CD8-positive, alpha-beta memory T cell (primary cell): ENCODE data around the gene UPK3B. TPM values are rescaled to one million over a fixed set of nuclear protein-coding genes. Genes with fewer than 3 reads are reported as not detected.
A peak's percentile ranks its signal among the peaks of the same experiment; 100 is the strongest.
"Not testable (repeated sequence)": the region's sequence is repeated elsewhere in the genome, so short reads cannot be mapped to it uniquely, and the experiment has no call there.

Experiments used
- CTCF ChIA-PET: fragments of 350-600 bp; sonication (Branson Sonifier 250); formaldehyde crosslinking; loops from one replicate; lab custom pipeline; 2021; ENCODE audit warnings: antibody characterized with exemption; lab: Charles Lee
- POLR2A ChIA-PET: fragments of 350-600 bp; sonication (Branson Sonifier 250); formaldehyde crosslinking; loops from one replicate; lab custom pipeline; 2021; ENCODE audit warnings: antibody characterized with exemption; lab: Charles Lee
- DNase-seq, 5 donors: peaks; one replicate each; pipeline versions ENCODE4 v3.0.0 to v3.0.0-alpha.2; 2020 to 2022; ENCODE audit warnings: mixed read lengths in 1 of 5
- H3K27ac ChIP-seq: one replicate; pipeline ENCODE4 v1.7.0; 2013; ENCODE audit warnings: low read depth, mild to moderate bottlenecking, low read length, moderate library complexity
- H3K27me3 ChIP-seq: 2 replicates; pipeline ENCODE4 v1.7.0; 2013; ENCODE audit warnings: low read length, mild to moderate bottlenecking; ENCODE audit not compliant: insufficient read depth, poor library complexity, severe bottlenecking
- H3K36me3 ChIP-seq: 2 replicates; pipeline ENCODE4 v1.7.0; 2013; ENCODE audit warnings: mild to moderate bottlenecking, low read length, moderate library complexity; ENCODE audit not compliant: insufficient read depth
- H3K4me1 ChIP-seq: 2 replicates; pipeline ENCODE4 v1.7.0; 2013; ENCODE audit warnings: mild to moderate bottlenecking, low read length, moderate library complexity; ENCODE audit not compliant: insufficient read depth
- H3K4me3 ChIP-seq: 2 replicates; pipeline ENCODE4 v1.7.0; 2013; ENCODE audit warnings: mild to moderate bottlenecking, low read length
- H3K9me3 ChIP-seq: 2 replicates; pipeline ENCODE4 v1.7.0; 2013; ENCODE audit warnings: mild to moderate bottlenecking, low read length
- H3K27ac Mint-ChIP-seq, 8 donors: one replicate each; pipeline ENCODE4 v1.8.0; 2020 to 2021; ENCODE audit warnings: mixed read lengths in 8 of 8, mild to moderate bottlenecking in 6 of 8, inconsistent platforms in 3 of 8, moderate library complexity in 3 of 8
- H3K27me3 Mint-ChIP-seq, 2 donors: one replicate each; pipeline ENCODE4 v1.8.0; 2020 to 2021; ENCODE audit warnings: mixed read lengths in 2 of 2, mild to moderate bottlenecking in 1 of 2, moderate library complexity in 1 of 2
- H3K36me3 Mint-ChIP-seq, 3 donors: one replicate each; pipeline ENCODE4 v1.8.0; 2020 to 2021; ENCODE audit warnings: mixed read lengths in 3 of 3, inconsistent platforms in 1 of 3, mild to moderate bottlenecking in 1 of 3
- H3K4me1 Mint-ChIP-seq, 3 donors: one replicate each; pipeline ENCODE4 v1.8.0; 2020 to 2021; ENCODE audit warnings: mixed read lengths in 3 of 3, inconsistent platforms in 1 of 3, mild to moderate bottlenecking in 1 of 3
- H3K4me3 Mint-ChIP-seq, 7 donors: one replicate each; pipeline ENCODE4 v1.8.0; 2020 to 2021; ENCODE audit warnings: mixed read lengths in 7 of 7, mild to moderate bottlenecking in 6 of 7, moderate library complexity in 4 of 7, inconsistent platforms in 2 of 7
- H3K9me3 Mint-ChIP-seq, 5 donors: one replicate each; pipeline ENCODE4 v1.8.0; 2020 to 2022; ENCODE audit warnings: mixed read lengths in 5 of 5, mild to moderate bottlenecking in 3 of 5, moderate library complexity in 2 of 5, inconsistent platforms in 1 of 5
- polyA plus RNA-seq: library from polyadenylated mRNA; unstranded; fragments of 300-500 nt; fragmentation: Illumina TruSeq; gene quantifications from one replicate; pipeline ENCODE4 v1.2.3, GENCODE V29; 2021
- total RNA-seq, 2 experiments: library from RNA; stranded (reverse); gene quantifications; one replicate each; pipeline ENCODE4 v1.2.3, GENCODE V29; 2021

UPK3B gene
- total and polyA plus RNA-seq, 3 experiments from 2014 or later = 0.16 to 0.42 TPM; not detected in 1

DNA sequence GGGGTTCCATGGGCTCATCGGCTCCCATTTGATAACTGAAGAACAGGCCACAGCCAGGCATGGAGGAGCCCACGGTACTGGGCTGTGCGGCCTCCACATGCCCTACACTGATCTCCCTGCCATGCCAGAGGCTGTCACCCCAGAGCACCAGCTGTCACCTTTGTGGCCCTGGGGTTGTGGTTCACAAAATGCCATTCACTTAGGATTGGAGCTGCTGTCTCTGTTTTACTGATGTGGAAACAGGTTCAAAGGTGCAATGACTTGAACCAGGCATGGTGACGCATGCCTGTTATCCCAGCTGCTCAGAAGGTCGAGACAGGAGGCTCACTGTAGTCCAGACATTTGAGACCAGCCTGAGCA, 4.3 kb upstream of the UPK3B start:
- Histone ChIP-seq H3K36me3 (no peaks in the 10 kb centered on the region), H3K4me3 (no peak overlapping the region), H3K27ac (no peak overlapping the region), H3K9me3 (no peaks in the 10 kb centered on the region), H3K4me1 (no peaks in the 10 kb centered on the region), H3K27me3 (no peaks in the 10 kb centered on the region)
- DNase-seq = no peak
- ChIA-PET CTCF (no interaction called here), POLR2A (interaction anchor here (0.6 kb wide), 1 partner anchor 1030 kb away, joined by 5 read pairs; no protein-coding TSS in a partner anchor)
- Mint-ChIP-seq H3K4me3 (no peak overlapping the region), H3K27ac (peak overlapping the region in 1 of 8 donors; percentile 63), H3K27me3 (peaks cover 0 to 1% of the 10 kb centered on the region in 2 donors), H3K4me1 (no peaks in the 10 kb centered on the region), H3K9me3 (no peaks in the 10 kb centered on the region), H3K36me3 (peaks cover 0 to 30% (median 3%) of the 10 kb centered on the region in 3 donors)

DNA sequence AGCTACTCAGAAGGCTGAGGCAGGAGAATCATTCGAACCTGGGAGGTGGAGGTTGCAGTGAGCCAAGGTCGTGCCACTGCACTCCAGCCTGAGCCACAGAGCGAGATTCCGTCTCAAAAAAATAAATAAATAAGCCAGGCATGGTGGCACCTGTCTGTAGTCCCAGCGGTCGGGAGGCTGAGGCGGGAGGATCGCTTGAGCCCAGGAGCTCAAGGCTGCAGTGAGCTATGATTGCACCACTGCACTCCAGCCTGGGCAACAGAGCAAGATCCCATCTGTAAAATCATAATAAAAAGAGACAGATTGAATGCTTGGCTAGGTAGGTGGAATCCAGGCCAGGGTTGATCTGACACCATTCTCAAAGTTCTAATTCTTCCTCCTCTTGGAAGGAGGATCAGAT, 3.7 kb upstream of the UPK3B start:
- H3K36me3 ChIP-seq, H3K4me3 Mint-ChIP-seq, H3K27me3 ChIP-seq, H3K4me3 ChIP-seq, DNase-seq, H3K9me3 ChIP-seq, H3K27ac ChIP-seq, H3K4me1 ChIP-seq, H3K4me1 Mint-ChIP-seq, H3K27me3 Mint-ChIP-seq, H3K9me3 Mint-ChIP-seq, CTCF ChIA-PET: not testable (repeated sequence)
- H3K27ac Mint-ChIP-seq = peak overlapping the region in 2 of 8 donors; percentile 69 to 81
- H3K36me3 Mint-ChIP-seq = peaks cover 0 to 27% (median 3%) of the 10 kb centered on the region in 3 donors
- POLR2A ChIA-PET = interaction anchor here (0.6 kb wide), 1 partner anchor 1029 kb away, joined by 5 read pairs; no protein-coding TSS in a partner anchor

DNA sequence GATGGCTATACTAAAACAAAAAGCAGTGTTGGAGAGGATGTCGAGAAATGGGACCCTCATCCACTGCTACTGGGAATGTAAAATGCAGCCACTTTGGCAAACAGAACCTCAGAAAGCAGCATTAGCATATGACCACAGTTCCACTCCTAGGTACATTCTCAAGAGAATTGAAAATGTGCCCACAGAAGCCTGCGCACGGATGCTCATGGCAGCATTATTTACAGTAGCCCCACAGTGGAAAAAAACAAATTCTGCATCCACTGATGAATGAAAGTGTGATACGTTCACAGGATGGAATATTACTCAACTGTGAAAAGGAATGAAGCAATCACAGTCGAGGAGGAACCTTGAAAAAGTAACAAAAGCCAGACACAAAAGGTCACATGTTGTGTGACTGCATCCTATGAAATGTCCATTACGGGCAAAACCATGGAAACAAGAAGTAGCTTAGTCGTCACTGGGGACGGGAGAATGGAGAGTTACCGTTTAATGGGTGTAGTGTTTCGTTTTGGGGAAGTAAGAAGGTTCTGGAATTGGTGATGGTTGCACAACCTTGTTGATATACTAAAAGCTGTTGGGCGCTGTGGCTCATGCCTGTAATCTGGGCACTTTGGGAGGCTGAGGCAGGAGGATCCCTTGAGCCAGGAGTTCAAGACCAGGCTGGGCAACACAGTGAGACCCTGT, 2.5 kb upstream of the UPK3B start:
- Mint-ChIP-seq H3K4me1 (no peaks in the 10 kb centered on the region), H3K9me3 (no peaks in the 10 kb centered on the region), H3K27ac (no peak overlapping the region), H3K4me3 (no peak overlapping the region), H3K36me3 (peaks cover 0 to 19% (median 3%) of the 10 kb centered on the region in 3 donors), H3K27me3 (peaks cover 0 to 1% of the 10 kb centered on the region in 2 donors)
- Histone ChIP-seq H3K4me3 (no peak overlapping the region), H3K4me1 (no peaks in the 10 kb centered on the region), H3K27ac (no peak overlapping the region), H3K27me3 (no peaks in the 10 kb centered on the region), H3K9me3 (no peaks in the 10 kb centered on the region), H3K36me3 (no peaks in the 10 kb centered on the region)
- POLR2A ChIA-PET = no interaction called here
- no peak for DNase-seq
- CTCF ChIA-PET = no interaction called here

DNA sequence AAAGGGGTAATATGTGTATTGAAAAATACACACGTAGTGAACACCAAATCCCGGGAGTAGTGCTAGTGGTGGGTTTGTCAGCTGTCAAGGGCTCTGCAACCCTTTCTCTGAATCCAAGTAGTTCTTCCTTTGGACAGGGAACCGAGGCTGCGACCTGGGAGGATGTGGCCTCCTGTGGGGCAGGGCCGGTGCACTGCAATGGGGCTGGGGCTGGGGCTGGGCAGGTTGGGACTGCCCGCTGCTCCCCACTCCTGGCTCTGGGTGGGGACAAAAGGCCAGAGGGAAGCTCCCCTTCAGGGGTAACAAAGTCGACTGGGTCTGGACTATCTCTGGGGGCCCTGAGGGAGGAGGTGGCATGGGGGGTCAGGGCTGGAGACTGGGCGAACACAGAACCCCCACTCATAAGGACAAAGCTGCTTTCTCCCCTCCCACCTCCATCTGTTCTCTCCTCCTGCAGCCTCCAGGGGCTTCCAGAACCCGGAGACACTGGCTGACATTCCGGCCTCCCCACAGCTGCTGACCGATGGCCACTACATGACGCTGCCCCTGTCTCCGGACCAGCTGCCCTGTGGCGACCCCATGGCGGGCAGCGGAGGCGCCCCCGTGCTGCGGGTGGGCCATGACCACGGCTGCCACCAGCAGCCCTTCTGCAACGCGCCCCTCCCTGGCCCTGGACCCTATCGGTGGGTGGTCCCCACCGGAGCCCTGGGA, 1.0 kb downstream of the UPK3B start:
- CTCF ChIA-PET, DNase-seq, H3K27ac Mint-ChIP-seq, H3K36me3 ChIP-seq, H3K9me3 Mint-ChIP-seq, H3K27me3 Mint-ChIP-seq, H3K27ac ChIP-seq, H3K4me1 ChIP-seq, H3K27me3 ChIP-seq, H3K4me3 Mint-ChIP-seq, H3K36me3 Mint-ChIP-seq, H3K4me1 Mint-ChIP-seq, H3K9me3 ChIP-seq, POLR2A ChIA-PET, H3K4me3 ChIP-seq: not testable (repeated sequence)

DNA sequence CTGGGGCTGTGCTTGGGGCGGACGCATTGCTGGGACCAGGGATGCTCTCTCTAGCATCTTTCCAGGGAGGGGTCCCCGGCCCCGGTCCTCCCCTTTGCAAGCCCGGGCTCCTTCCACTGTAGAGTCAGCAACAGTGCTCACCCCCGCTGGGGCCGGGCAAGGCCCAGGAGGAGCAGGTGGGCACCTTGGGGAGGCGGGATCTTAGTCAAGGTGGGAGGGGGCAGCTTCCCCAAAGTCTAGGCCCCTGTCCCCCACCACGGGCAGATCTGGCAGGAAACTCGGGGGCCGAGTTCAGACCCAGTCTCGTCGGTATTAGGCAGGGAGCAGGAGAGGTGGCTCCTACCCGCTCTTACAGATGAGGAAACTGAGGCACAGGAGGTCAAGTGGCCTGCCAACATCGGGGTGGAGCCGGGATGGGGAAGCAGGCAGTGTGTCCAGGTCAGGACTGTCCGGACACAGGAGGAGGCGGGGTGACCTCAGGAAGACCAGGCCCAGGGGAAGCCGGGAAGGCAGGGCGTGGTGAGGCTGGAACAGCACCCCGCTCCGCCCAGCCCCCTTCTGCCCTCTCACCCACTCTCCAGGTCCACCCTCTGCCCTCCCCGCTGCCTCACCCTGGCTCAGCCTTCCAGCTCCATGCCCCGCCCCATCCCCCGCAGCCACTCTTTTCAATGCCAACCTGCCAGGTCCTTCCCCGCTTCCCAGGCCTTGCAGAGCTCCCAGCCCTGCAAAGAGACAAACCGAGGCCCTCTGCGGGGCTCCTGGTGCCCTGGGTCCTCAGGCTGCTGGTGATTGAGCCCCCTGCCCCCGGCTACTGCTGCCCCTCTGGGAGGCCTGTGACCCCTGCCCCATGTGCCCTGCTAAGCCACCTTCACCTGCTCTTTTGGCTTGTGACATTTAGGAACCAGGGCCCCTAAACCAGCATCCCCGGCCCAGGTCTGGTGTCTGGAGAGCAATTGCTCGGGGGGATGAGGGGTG, 1.8 kb downstream of the UPK3B start:
- H3K4me1 ChIP-seq, H3K4me3 ChIP-seq, H3K36me3 ChIP-seq, DNase-seq, H3K27ac Mint-ChIP-seq, H3K9me3 Mint-ChIP-seq, H3K27ac ChIP-seq, POLR2A ChIA-PET, CTCF ChIA-PET, H3K27me3 Mint-ChIP-seq, H3K4me1 Mint-ChIP-seq, H3K9me3 ChIP-seq, H3K36me3 Mint-ChIP-seq, H3K4me3 Mint-ChIP-seq, H3K27me3 ChIP-seq: not testable (repeated sequence)

DNA sequence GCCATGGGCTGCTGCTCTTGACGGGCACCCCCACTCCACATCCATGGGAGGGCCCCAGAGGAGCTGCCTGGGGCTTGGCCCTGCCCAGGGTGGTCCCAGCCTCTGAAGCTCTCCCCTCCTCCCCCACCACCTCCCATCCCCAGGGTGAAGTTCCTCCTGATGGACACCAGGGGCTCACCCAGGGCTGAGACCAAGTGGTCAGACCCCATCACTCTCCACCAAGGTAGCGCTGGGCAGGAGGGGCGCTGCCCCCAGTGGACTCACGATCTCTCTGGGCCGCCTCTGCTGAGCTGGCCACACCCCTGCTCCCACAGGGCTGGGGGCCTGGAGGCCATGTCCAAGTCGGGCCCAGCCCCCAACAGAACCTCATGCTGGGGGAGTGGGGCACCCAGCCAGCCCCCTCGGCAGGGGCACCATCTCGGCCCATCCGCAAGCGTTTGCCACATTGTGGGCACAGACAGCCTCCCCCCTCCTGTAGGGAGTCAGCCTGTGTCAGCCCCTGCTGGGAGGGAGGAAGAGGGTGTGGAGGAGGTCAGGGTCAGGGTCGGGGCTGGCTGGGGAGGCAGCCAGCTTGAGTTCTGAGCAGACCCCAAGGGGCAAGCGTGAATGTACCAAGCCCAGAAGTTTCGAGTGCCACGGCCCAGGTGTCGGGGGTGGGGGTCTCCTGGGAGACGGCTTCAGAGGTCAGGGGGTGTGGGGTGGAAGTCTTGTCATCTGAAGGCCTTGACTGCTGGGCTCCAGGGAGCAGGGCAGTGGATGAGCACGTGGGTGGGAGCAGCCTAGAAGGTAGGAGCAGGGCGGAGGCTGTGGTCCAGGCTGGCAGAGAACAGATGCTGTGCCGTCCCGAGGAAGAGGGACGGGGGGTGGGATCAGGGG, 2.8 kb downstream of the UPK3B start:
- H3K9me3 Mint-ChIP-seq = no peaks in the 10 kb centered on the region
- ChIA-PET CTCF (no interaction called here), POLR2A (no interaction called here)
- H3K27ac Mint-ChIP-seq = no peak overlapping the region
- H3K27me3 Mint-ChIP-seq = peaks cover 0 to 4% of the 10 kb centered on the region in 2 donors
- H3K4me1 ChIP-seq = no peaks in the 10 kb centered on the region
- no peak overlapping the region for H3K4me3 Mint-ChIP-seq
- H3K36me3 ChIP-seq = no peaks in the 10 kb centered on the region
- no peaks in the 10 kb centered on the region for H3K9me3 ChIP-seq
- no peaks in the 10 kb centered on the region for H3K36me3 Mint-ChIP-seq
- H3K27me3 ChIP-seq = no peaks in the 10 kb centered on the region
- no peak overlapping the region for H3K4me3 ChIP-seq
- no peak overlapping the region for H3K27ac ChIP-seq
- H3K4me1 Mint-ChIP-seq = no peaks in the 10 kb centered on the region
- no peak for DNase-seq

DNA sequence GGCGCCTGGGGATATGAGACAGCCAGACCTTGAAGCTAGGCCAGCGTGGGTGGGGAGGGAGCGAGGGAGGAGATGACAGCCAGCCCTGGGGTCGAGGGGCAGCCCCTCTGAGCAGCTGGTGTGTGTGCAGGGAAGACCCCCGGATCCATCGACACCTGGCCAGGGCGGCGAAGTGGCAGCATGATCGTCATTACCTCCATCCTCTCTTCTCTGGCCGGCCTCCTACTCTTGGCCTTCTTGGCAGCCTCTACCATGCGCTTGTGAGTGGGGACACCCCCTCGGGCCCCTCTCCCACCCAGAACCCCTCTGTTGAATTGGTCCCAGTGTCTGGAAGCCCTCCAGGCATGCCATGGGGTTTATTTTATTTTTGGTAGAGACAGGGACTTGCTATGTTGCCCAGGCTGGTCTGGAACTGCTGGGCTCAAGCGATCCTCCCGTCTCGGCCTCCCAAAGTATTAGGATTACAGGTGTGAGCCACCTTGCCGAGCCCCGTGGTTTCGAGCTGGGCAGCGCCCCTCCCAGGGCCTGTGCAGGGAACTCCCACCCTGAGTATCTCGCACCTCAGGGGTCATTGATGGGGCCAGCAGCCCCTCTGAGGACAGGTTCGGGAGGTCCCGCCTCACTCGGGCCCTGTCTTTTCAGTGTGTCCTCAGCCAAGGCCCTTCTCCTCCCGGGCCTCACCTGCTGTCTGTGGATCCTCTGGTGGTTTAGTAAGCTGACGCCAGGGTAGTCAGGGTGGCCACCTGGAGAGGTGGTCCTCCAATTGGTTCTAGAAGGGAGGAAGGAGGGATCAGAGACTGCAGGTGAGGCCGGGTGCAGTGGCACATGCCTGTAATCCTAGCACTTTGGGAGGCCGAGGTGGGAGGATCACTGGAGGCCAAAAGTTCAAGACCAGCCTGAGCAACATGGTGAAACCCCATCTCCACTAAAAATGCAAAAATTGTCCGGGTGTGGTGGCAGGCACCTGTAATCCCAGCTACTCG, 3.8 kb downstream of the UPK3B start:
- DNase-seq = no peak
- Mint-ChIP-seq H3K27me3 (peaks cover 0 to 4% of the 10 kb centered on the region in 2 donors), H3K4me3 (no peak overlapping the region), H3K36me3 (no peaks in the 10 kb centered on the region), H3K9me3 (no peaks in the 10 kb centered on the region), H3K4me1 (no peaks in the 10 kb centered on the region), H3K27ac (no peak overlapping the region)
- POLR2A ChIA-PET = interaction anchor here (0.6 kb wide), 1 partner anchor 737 kb away, joined by 3 read pairs; no protein-coding TSS in a partner anchor
- CTCF ChIA-PET = no interaction called here
- Histone ChIP-seq H3K4me3 (no peak overlapping the region), H3K27ac (no peak overlapping the region), H3K9me3 (no peaks in the 10 kb centered on the region), H3K27me3 (no peaks in the 10 kb centered on the region), H3K4me1 (no peaks in the 10 kb centered on the region), H3K36me3 (no peaks in the 10 kb centered on the region)
